RWPE2 (cell line): ENCODE data around the gene THAP8.

ENCODE experiments used
- ATAC-seq: fragments of 200-7000 bp; cut with Tn5 transposase; 3 replicates; pipeline ENCODE4 v1.9.1; 2021; ENCODE audit warnings: low read depth
- DNase-seq: peaks from one replicate; pipeline ENCODE4 v3.0.0-alpha.2; 2020; ENCODE audit warnings: low spot score
- H3K27ac ChIP-seq: fragments of 450-650 bp; 2 replicates; pipeline ENCODE4 v1.5.1; 2017; ENCODE audit warnings: mild to moderate bottlenecking; ENCODE audit not compliant: poor library complexity, severe bottlenecking
- H3K27me3 ChIP-seq: fragments of 250-450 bp; sonication (Bioruptor Pico); 2 replicates; pipeline ENCODE4 v1.5.1; 2021; ENCODE audit warnings: mild to moderate bottlenecking, moderate library complexity; ENCODE audit not compliant: insufficient read depth, poor library complexity, severe bottlenecking
- H3K36me3 ChIP-seq: fragments of 250-450 bp; sonication (Bioruptor Pico); 2 replicates; pipeline ENCODE4 v1.5.1; 2020; ENCODE audit warnings: low read depth, mild to moderate bottlenecking, moderate library complexity
- H3K4me1 ChIP-seq: fragments of 250-450 bp; sonication (Bioruptor Pico); 2 replicates; pipeline ENCODE4 v1.5.1; 2021; ENCODE audit warnings: mild to moderate bottlenecking, moderate library complexity; ENCODE audit not compliant: insufficient read depth, poor library complexity, severe bottlenecking
- H3K4me3 ChIP-seq: fragments of 250-450 bp; sonication (Bioruptor Pico); 2 replicates; pipeline ENCODE4 v1.5.1; 2021; ENCODE audit warnings: mild to moderate bottlenecking, moderate library complexity; ENCODE audit not compliant: severe bottlenecking
- H3K9me3 ChIP-seq: fragments of 250-450 bp; sonication (Bioruptor Pico); 2 replicates; pipeline ENCODE4 v1.5.1; 2021; ENCODE audit warnings: mild to moderate bottlenecking, moderate library complexity; ENCODE audit not compliant: severe bottlenecking
- CTCF ChIP-seq: fragments of 450-650 bp; IDR thresholded peaks from one replicate; pipeline ENCODE4 v1.5.1; 2017; ENCODE audit warnings: mild to moderate bottlenecking, moderate library complexity; ENCODE audit not compliant: poor library complexity, severe bottlenecking

Gene THAP8

GRCh38 chr19:36060430-36060829, 6.3 kb upstream of the THAP8 start:
- peak; percentile 44 for TF ChIP-seq CTCF
- H3K9me3 ChIP-seq, result no peaks in the 10 kb centered on the region
- H3K4me1 ChIP-seq, result no peaks in the 10 kb centered on the region
- peak; percentile 73; the same call in 2 of the 3 replicates for ATAC-seq
- DNase-seq, result no peak
- no peak overlapping the region for H3K4me3 ChIP-seq
- no peak overlapping the region for H3K27ac ChIP-seq
- H3K27me3 ChIP-seq, result no peaks in the 10 kb centered on the region
- peaks cover 27% of the 10 kb centered on the region for H3K36me3 ChIP-seq

- Histone ChIP-seq H3K4me3 (no peak overlapping the region), H3K4me1 (no peaks in the 10 kb centered on the region), H3K27me3 (no peaks in the 10 kb centered on the region), H3K27ac (no peak overlapping the region), H3K36me3 (peaks cover 20% of the 10 kb centered on the region), H3K9me3 (no peaks in the 10 kb centered on the region)
- ATAC-seq (no peak), DNase-seq (no peak)
- TF ChIP-seq CTCF, result no peak
Measured at GRCh38 chr19:36059180-36059910, 5.3 kb upstream of the THAP8 start.

GRCh38 chr19:36058481-36059179, 4.5 kb upstream of the THAP8 start:
- TF ChIP-seq CTCF, result no peak
- Histone ChIP-seq H3K36me3 (peaks cover 20% of the 10 kb centered on the region), H3K27ac (no peak overlapping the region)

GRCh38 chr19:36054733-36055686, 925 bp upstream of the THAP8 start, which contains the start of gene WDR62:
WDR62 (plus strand) TSS chr19:36054897; CDS start chr19:36054972, 75 bp downstream.
- ATAC-seq, result peak; percentile 81
- peaks cover 11% of the 10 kb centered on the region for H3K36me3 ChIP-seq

More at GRCh38 chr19:36058481-36059179, 4.5 kb upstream of the THAP8 start:
- H3K4me3 ChIP-seq, result no peak overlapping the region
- H3K9me3 ChIP-seq, result no peaks in the 10 kb centered on the region
- ATAC-seq (no peak), DNase-seq (no peak)
- H3K4me1 ChIP-seq, result no peaks in the 10 kb centered on the region
- H3K27me3 ChIP-seq, result no peaks in the 10 kb centered on the region

More at GRCh38 chr19:36054733-36055686, 925 bp upstream of the THAP8 start, which contains the start of gene WDR62:
- TF ChIP-seq CTCF, result peak; percentile 20
- Histone ChIP-seq H3K4me1 (no peaks in the 10 kb centered on the region), H3K27me3 (no peaks in the 10 kb centered on the region), H3K27ac (peak within 1 kb of the TSS; percentile 80), H3K9me3 (no peaks in the 10 kb centered on the region), H3K4me3 (peak within 1 kb of the TSS; percentile 79)
- peak; percentile 93 for DNase-seq
